DND-41 (cell line): ENCODE data around the gene DOCK4.

Source experiments
- ATAC-seq: fragments of 200-7000 bp; cut with Tn5 transposase; 3 replicates; pipeline ENCODE4 v1.9.1; 2021; ENCODE audit warnings: low read depth; ENCODE audit not compliant: insufficient read depth
- DNase-seq: peaks from one replicate; pipeline ENCODE4 v3.0.0-alpha.2; 2020
- H2AFZ ChIP-seq: 2 replicates; pipeline ENCODE4 v1.6.0; 2012; ENCODE audit warnings: low read depth, low read length
- H3K27ac ChIP-seq: 2 replicates; pipeline ENCODE4 v1.5.1; 2012; ENCODE audit warnings: low read length, inconsistent platforms
- H3K27me3 ChIP-seq: fragments of 200-600 bp; sonication (generic); 2 replicates; pipeline ENCODE4 v1.6.0; 2012; ENCODE audit warnings: low read length, mild to moderate bottlenecking, inconsistent platforms; ENCODE audit not compliant: insufficient read depth, poor library complexity
- H3K36me3 ChIP-seq: 2 replicates; pipeline ENCODE4 v1.5.1; 2012; ENCODE audit warnings: low read length, inconsistent platforms; ENCODE audit not compliant: insufficient read depth
- H3K4me1 ChIP-seq: 2 replicates; pipeline ENCODE4 v1.5.1; 2012; ENCODE audit warnings: mild to moderate bottlenecking, low read length; ENCODE audit not compliant: insufficient read depth
- H3K4me2 ChIP-seq: 2 replicates; pipeline ENCODE4 v1.6.0; 2012; ENCODE audit warnings: mild to moderate bottlenecking, moderate library complexity, low read length, inconsistent platforms; ENCODE audit not compliant: insufficient read depth
- H3K4me3 ChIP-seq, 2 experiments: fragments of 200-600 bp in 1 of 2; shearing (Covaris generic) in 1 of 2; 2 replicates each; pipeline ENCODE4 v1.5.1; 2012 to 2016; ENCODE audit warnings: inconsistent platforms in 2 of 2, low read length in 2 of 2, mild to moderate bottlenecking in 2 of 2, low read depth in 1 of 2, moderate library complexity in 1 of 2
- H3K79me2 ChIP-seq: 2 replicates; pipeline ENCODE4 v1.6.0; 2012; ENCODE audit warnings: low read length, inconsistent platforms; ENCODE audit not compliant: insufficient read depth
- H3K9ac ChIP-seq: 2 replicates; pipeline ENCODE4 v1.6.0; 2012; ENCODE audit warnings: low read depth, mild to moderate bottlenecking, inconsistent platforms, low read length, moderate library complexity
- H3K9me3 ChIP-seq: 2 replicates; pipeline ENCODE4 v1.5.1; 2012; ENCODE audit warnings: low read length, moderate library complexity, mild to moderate bottlenecking, inconsistent platforms; ENCODE audit not compliant: insufficient read depth, severe bottlenecking
- H4K20me1 ChIP-seq: 2 replicates; pipeline ENCODE4 v1.6.0; 2012; ENCODE audit warnings: low read length; ENCODE audit not compliant: insufficient read depth
- CTCF ChIP-seq: IDR thresholded peaks from 2 replicates; pipeline ENCODE4 v1.5.1; 2012; ENCODE audit warnings: borderline replicate concordance, low read length, moderate library complexity, mild to moderate bottlenecking; ENCODE audit not compliant: poor library complexity, severe bottlenecking; ENCODE audit errors: extremely low read depth
- EZH2 ChIP-seq: IDR thresholded peaks from 3 replicates; pipeline ENCODE4 v1.6.1; 2012; ENCODE audit warnings: borderline replicate concordance, low read depth, mild to moderate bottlenecking, moderate library complexity, low read length, inconsistent platforms; ENCODE audit not compliant: severe bottlenecking

Gene DOCK4

GRCh38 chr7:111734954-111735660 lies 471.1 kb downstream of the DOCK4 start:
- H4K20me1 ChIP-seq, result no peaks in the 10 kb centered on the region
- peaks cover 5% of the 10 kb centered on the region for H3K4me1 ChIP-seq
- H3K36me3 ChIP-seq, result no peaks in the 10 kb centered on the region
- H3K4me3 ChIP-seq, result no peak overlapping the region
- H3K4me2 ChIP-seq, result no peak overlapping the region
- DNase-seq (no peak), ATAC-seq (no peak)
- H3K79me2 ChIP-seq, result no peaks in the 10 kb centered on the region
- no peaks in the 10 kb centered on the region for H3K27me3 ChIP-seq
- no peaks in the 10 kb centered on the region for H3K9me3 ChIP-seq
- TF ChIP-seq CTCF (no peak), EZH2 (no peak)
- H3K9ac ChIP-seq, result no peak overlapping the region
- H3K27ac ChIP-seq, result no peak overlapping the region
- H2AFZ ChIP-seq, result no peak overlapping the region

DNA sequence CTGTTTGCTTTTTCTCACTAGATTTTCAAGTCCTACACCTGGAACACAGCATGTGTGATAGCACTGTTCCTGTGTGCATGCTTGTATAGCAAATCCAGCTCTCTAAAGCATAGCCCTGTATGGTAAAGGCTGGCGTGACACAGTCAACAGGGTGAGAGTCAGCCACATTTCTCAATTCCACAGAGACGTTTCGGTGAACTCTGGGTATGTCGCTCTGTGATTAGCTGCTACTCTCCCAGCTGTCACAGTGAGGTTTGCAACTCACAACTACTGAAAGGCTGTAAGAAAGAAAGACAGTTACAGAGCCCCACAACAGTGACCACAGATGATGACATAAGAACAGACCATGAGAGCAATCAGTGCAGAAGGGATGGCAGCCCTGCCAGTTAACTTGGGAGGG lies 473.3 kb downstream of the DOCK4 start:
- H3K4me1 ChIP-seq, result peaks cover 8% of the 10 kb centered on the region
- 0 out of 2 replicates have a peak overlapping the region, but pooled peaks have one; percentile 29 for H3K27ac ChIP-seq
- H4K20me1 ChIP-seq, result no peaks in the 10 kb centered on the region
- H3K9me3 ChIP-seq, result no peaks in the 10 kb centered on the region
- H3K79me2 ChIP-seq, result no peaks in the 10 kb centered on the region
- TF ChIP-seq CTCF (no peak), EZH2 (no peak)
- H3K4me2 ChIP-seq, result no peak overlapping the region
- no peak overlapping the region for H2AFZ ChIP-seq
- H3K9ac ChIP-seq, result no peak overlapping the region
- DNase-seq, result peak; percentile 15
- H3K4me3 ChIP-seq, result no peak overlapping the region
- no peaks in the 10 kb centered on the region for H3K27me3 ChIP-seq
- H3K36me3 ChIP-seq, result no peaks in the 10 kb centered on the region
- ATAC-seq, result peak; percentile 36

- Histone ChIP-seq H3K27ac (no peak overlapping the region), H2AFZ (no peak overlapping the region; the same call in 1 of the 2 replicates), H4K20me1 (no peaks in the 10 kb centered on the region), H3K9ac (no peak overlapping the region), H3K36me3 (no peaks in the 10 kb centered on the region), H3K4me3 (no peak overlapping the region), H3K9me3 (no peaks in the 10 kb centered on the region), H3K27me3 (no peaks in the 10 kb centered on the region), H3K4me2 (no peak overlapping the region), H3K4me1 (peaks cover 8% of the 10 kb centered on the region), H3K79me2 (no peaks in the 10 kb centered on the region)
- TF ChIP-seq EZH2 (no peak), CTCF (peak; percentile 81)
- ATAC-seq, result peak; percentile 81
- DNase-seq, result peak; percentile 43
These were observed 475.5 kb downstream of the DOCK4 start for GRCh38 chr7:111730476-111731300.
